ENCODE data around the gene ST7L.

Gene ST7L

DNA sequence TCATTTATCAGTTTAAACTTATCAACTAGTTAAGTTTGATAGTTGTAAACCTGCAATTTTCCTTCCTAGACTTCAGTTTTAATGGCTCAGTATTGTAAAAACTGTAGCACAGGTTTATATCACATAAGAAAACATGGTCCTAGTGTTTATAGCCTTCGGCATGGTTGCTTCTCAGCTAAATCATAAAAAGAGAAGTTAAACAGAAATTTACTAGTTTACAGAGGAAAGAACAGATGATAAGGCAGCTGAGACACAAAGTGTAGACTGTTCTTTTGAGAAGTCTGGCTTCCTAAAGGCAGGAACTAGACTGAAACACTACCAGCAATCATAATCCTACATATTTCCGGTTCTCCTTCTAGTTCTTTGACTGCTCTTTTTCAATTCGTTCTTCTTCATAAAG, 70.4 kb downstream of the ST7L start:
- TF ChIP-seq, protein P1, sequence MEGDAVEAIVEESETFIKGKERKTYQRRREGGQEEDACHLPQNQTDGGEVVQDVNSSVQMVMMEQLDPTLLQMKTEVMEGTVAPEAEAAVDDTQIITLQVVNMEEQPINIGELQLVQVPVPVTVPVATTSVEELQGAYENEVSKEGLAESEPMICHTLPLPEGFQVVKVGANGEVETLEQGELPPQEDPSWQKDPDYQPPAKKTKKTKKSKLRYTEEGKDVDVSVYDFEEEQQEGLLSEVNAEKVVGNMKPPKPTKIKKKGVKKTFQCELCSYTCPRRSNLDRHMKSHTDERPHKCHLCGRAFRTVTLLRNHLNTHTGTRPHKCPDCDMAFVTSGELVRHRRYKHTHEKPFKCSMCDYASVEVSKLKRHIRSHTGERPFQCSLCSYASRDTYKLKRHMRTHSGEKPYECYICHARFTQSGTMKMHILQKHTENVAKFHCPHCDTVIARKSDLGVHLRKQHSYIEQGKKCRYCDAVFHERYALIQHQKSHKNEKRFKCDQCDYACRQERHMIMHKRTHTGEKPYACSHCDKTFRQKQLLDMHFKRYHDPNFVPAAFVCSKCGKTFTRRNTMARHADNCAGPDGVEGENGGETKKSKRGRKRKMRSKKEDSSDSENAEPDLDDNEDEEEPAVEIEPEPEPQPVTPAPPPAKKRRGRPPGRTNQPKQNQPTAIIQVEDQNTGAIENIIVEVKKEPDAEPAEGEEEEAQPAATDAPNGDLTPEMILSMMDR (IDR thresholded peaks at IDR 0.05; ENCODE audit: insufficient read depth, low read length, missing control alignments) = no peak
- no peak for DNase-seq (ENCODE audit: low read depth, low spot score)
- ChIA-PET CTCF (interaction anchor here (0.6 kb wide), 1 partner anchor 83 kb away, joined by 3 read pairs; no protein-coding TSS in a partner anchor), POLR2A (no interaction called here)
- no peak overlapping the region for H3K4me3 ChIP-seq (ENCODE audit: low read depth, low read length)

DNA sequence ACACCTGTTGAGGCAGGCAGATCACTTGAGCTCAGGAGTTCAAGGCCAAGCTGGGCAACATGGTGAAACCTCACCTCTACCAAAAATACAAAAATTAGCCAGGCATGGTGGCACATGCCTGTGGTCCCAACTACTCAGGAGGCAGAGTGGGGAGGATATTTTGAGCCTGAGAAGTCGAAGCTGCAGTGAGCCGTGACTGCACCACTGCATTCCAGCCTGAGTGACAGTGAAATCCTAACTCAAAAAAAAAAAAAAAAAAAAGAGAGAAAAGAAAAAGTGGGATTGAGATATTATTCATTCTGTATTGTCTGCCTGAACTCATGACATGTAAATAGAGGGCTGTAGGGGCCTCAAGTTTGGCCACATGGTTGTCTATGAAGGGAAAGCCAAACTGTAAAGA, 72.9 kb downstream of the ST7L start:
- DNase-seq (ENCODE audit: low read depth, low spot score) = no peak
- TF ChIP-seq, protein P1 (IDR thresholded peaks at IDR 0.05; ENCODE audit: insufficient read depth, low read length, missing control alignments) = no peak
- ChIA-PET CTCF (interaction anchor here (1.0 kb wide), 1 partner anchor 170 kb away, joined by 3 read pairs; no protein-coding TSS in a partner anchor), POLR2A (no interaction called here)
- H3K4me3 ChIP-seq (ENCODE audit: low read depth, low read length) = no peak overlapping the region

DNA sequence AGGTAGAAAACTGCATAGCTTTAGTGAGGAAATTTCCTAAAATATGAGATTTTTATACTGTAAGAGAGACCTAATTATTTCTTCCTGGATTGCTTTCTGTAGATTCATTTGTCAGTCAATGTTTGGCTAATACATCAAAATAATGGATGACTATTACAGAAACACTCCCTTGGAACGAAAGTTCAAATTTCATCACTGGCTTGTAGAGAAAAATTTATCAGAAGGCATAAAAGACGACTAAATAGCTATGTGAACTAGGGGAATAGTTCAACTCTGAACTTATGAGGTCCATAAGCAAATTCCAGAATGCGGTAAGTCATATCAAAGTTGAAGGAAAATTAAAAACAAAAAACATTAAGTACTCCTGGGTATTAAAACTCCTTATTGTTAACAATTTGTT, 74.2 kb downstream of the ST7L start:
- CTCF ChIA-PET = interaction anchor here (1.2 to 2.8 kb wide), 7 partner anchors 9 to 153 kb away, joined by 3 to 16 read pairs (median 6); no protein-coding TSS in a partner anchor
- no peak for DNase-seq (ENCODE audit: low read depth, low spot score)
- H3K4me3 ChIP-seq (ENCODE audit: low read depth, low read length) = no peak overlapping the region
- POLR2A ChIA-PET = interaction anchor here (0.6 to 1.9 kb wide), 6 partner anchors 12 to 150 kb away, joined by 3 to 11 read pairs (median 4); no protein-coding TSS in a partner anchor
- TF ChIP-seq, protein P1 (IDR thresholded peaks at IDR 0.05; ENCODE audit: insufficient read depth, low read length, missing control alignments) = no peak

DNA sequence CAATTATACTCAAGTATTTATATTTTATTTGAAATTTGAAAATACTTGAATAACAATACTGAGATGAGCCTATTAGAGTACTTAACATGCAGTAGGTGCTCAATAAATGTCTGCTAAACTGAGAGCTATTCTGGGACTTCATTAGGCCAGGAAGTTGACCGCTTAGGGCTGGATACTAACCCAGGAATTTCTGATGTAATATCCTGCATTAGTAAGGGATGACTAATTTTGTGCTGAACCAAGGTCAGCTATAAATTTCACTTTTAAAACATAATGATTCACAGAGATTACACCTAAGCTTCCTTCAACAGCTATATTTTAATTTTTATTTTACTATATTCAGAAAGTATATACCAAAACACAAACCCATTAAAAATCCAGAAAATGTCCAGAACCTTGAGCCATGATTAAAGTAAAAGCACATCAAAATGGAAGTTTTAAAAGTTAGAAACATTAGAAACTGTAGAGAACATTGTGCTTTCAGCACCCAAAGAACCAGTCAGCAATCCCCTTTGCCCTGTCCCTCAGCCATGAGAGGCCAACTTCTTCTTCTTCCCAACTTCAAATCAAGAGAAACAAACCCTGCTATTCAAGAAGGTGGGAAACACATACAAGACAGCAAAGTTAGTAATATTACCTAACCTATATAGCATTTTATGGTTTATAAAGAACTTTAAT, 74.8 kb downstream of the ST7L start:
- POLR2A ChIA-PET = interaction anchor here (1.2 to 1.9 kb wide), 5 partner anchors 11 to 150 kb away, joined by 3 to 11 read pairs (median 4); no protein-coding TSS in a partner anchor
- H3K4me3 ChIP-seq (ENCODE audit: low read depth, low read length) = no peak overlapping the region
- TF ChIP-seq, protein P1 (IDR thresholded peaks at IDR 0.05; ENCODE audit: insufficient read depth, low read length, missing control alignments) = no peak
- DNase-seq (ENCODE audit: low read depth, low spot score) = peak; percentile 87
- CTCF ChIA-PET = interaction anchor here (0.9 to 2.8 kb wide), 11 partner anchors 9 to 173 kb away, joined by 3 to 16 read pairs (median 5); no protein-coding TSS in a partner anchor

DNA sequence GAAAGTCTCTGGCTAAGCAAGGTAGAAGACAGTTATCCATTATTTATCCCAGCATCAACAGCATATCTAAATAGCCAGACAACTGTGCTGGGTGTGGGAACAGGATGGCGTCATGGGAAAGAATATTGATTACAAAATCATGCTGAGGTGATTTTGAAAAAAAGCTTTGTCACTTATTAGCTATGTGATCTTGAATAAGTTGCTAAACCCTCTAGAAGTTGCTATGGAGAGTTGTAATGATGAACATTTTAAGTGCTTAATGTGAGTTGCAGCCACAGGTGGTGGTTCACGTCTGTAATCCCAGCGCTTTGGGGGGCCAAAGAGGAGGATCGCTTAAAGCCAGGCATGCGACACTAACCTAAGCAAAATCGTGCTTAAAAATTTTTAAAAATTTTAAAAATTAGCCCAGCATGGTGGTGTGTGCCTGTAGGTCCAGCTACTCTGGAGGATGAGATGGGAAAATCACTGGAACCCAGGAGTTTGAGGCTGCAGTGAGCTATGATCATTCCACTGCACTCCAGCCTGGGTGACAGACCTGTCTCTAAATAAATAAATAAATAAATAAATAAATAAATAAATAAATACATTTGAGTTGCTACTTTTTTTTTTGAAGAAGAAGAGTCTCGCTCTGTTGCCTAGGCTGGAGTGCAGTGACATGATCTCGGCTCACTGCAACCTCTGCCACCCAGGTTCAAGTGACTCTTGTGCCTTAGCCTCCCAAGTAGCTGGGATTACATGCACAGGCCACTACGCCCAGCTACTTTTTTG, 76.6 kb downstream of the ST7L start:
- H3K4me3 ChIP-seq (ENCODE audit: low read depth, low read length) = no peak overlapping the region
- TF ChIP-seq, protein P1 (IDR thresholded peaks at IDR 0.05; ENCODE audit: insufficient read depth, low read length, missing control alignments) = no peak
- DNase-seq (ENCODE audit: low read depth, low spot score) = no peak
- CTCF ChIA-PET = interaction anchor here (0.8 to 2.1 kb wide), 8 partner anchors 9 to 183 kb away, joined by 3 to 10 read pairs (median 5); no protein-coding TSS in a partner anchor
- POLR2A ChIA-PET = interaction anchor here (0.6 kb wide), 1 partner anchor 131 kb away, joined by 3 read pairs; no protein-coding TSS in a partner anchor

DNA sequence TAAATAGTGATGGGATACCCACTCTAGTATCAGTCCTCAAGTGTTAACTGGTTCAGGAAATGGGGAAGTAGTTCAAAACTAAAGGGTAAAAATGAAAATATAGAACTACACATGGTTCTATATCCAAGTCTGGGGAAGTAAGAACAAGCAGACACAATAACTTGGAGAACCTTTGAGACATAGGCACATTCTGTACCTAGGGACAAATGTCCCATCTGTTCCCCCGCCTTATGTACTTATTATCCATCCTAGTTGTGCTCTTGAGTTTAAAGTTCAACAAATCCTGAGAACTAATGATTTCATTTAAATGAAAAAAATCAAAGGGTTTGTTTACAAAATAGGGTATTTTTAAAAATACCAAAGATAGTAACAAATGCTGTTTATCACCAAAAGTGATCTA, 77.6 kb downstream of the ST7L start:
- TF ChIP-seq, protein P1 (IDR thresholded peaks at IDR 0.05; ENCODE audit: insufficient read depth, low read length, missing control alignments) = no peak
- DNase-seq (ENCODE audit: low read depth, low spot score) = no peak
- POLR2A ChIA-PET = no interaction called here
- H3K4me3 ChIP-seq (ENCODE audit: low read depth, low read length) = no peak overlapping the region
- CTCF ChIA-PET = interaction anchor here (0.9 to 1.4 kb wide), 4 partner anchors 8 to 182 kb away, joined by 3 to 6 read pairs (median 4); no protein-coding TSS in a partner anchor
